Gastrocnemius medialis (tissue), 4 donors: Measurements from ENCODE around the gene TTLL10. TPM values are rescaled to one million over a fixed set of nuclear protein-coding genes. Genes with fewer than 3 reads are reported as not detected.
A peak's percentile ranks its signal among the peaks of the same experiment; 100 is the strongest.

ENCODE experiments used
- ATAC-seq, 2 donors: fragments of 150-250 bp; one replicate each; pipeline ENCODE4 v1.9.1; 2016
- DNase-seq, 2 donors: peaks; one replicate each; pipeline ENCODE4 v3.0.0-alpha.2; 2019
- H3K27ac ChIP-seq, 4 donors: fragments of 200-600 bp; sonication (generic); 1 replicate in 1 of 4; 2 replicates in 3 of 4; pipeline ENCODE4 v1.5.1; 2016 to 2018; ENCODE audit warnings: mild to moderate bottlenecking in 2 of 4, moderate library complexity in 1 of 4
- H3K27me3 ChIP-seq, 3 donors: fragments of 200-600 bp; sonication (generic) in 2 of 3; 1 replicate in 1 of 3; 2 replicates in 2 of 3; pipeline versions ENCODE4 v1.5.1 to v1.6.0; 2016 to 2019; ENCODE audit warnings: mild to moderate bottlenecking in 1 of 3, moderate library complexity in 1 of 3
- H3K36me3 ChIP-seq, 2 donors: fragments of 200-600 bp; sonication (generic) in 1 of 2; one replicate each; pipeline ENCODE4 v1.5.1; 2017 to 2018
- H3K4me1 ChIP-seq, 2 donors: fragments of 200-600 bp; sonication (generic) in 1 of 2; one replicate each; pipeline ENCODE4 v1.5.1; 2016 to 2017; ENCODE audit warnings: mild to moderate bottlenecking in 2 of 2
- H3K4me3 ChIP-seq, 4 donors: fragments of 200-600 bp; sonication (generic) in 3 of 4; 1 replicate in 1 of 4; 2 replicates in 3 of 4; pipeline ENCODE4 v1.5.1; 2016 to 2019; ENCODE audit warnings: mild to moderate bottlenecking in 2 of 4
- H3K9me3 ChIP-seq, 3 donors: fragments of 200-600 bp; sonication (generic) in 2 of 3; 1 replicate in 1 of 3; 2 replicates in 2 of 3; pipeline ENCODE4 v1.5.1; 2016 to 2019
- CTCF ChIP-seq, 5 experiments: fragments of 450-650 bp in 3 of 5; fragments of 200-600 bp in 2 of 5; sonication (generic) in 2 of 5; IDR thresholded peaks in 4 of 5; conservative IDR thresholded peaks in 1 of 5; 1 replicate in 4 of 5; 2 replicates in 1 of 5; pipeline ENCODE4 v1.5.1; 2016 to 2019; ENCODE audit warnings: antibody characterized with exemption in 5 of 5, mild to moderate bottlenecking in 3 of 5, moderate library complexity in 3 of 5
- POLR2A ChIP-seq, 2 donors: fragments of 450-650 bp; IDR thresholded peaks; one replicate each; pipeline ENCODE4 v1.6.1; 2017; ENCODE audit warnings: antibody characterized with exemption in 2 of 2, mild to moderate bottlenecking in 2 of 2, moderate library complexity in 2 of 2
- in situ Hi-C, 4 donors: fragments of 200-750 bp; cut with MboI; loops; one replicate each; pipeline versions ENCODE4 v1.15.0 to v1.8.0; 2017; ENCODE audit warnings: low sequenced_read_pairs in 4 of 4
- intact Hi-C: fragments of 100-400 bp; cut with DNase I; formaldehyde crosslinking; loops from one replicate; pipeline ENCODE4 v1.15.1; 2023; ENCODE audit warnings: low total_unique reads
- total RNA-seq, 4 donors: library from RNA; depleted of rRNA; stranded (reverse); fragments of >200 nt; gene quantifications; one replicate each; pipeline versions ENCODE4 v1.1.0 to v1.2.3, GENCODE V29; 2016

Gene TTLL10
- total RNA-seq, 4 donors from 2014 or later, result 0.13 to 0.16 TPM; not detected in 2

GRCh38 chr1:1199961-1200875 is 26.5 kb downstream of the TTLL10 start:
- H3K36me3 ChIP-seq, result no peaks in the 10 kb centered on the region
- TF ChIP-seq CTCF (IDR thresholded peaks at IDR 0.05 in 4 of 5, conservative IDR thresholded peaks at IDR 0.05 in 1 of 5) (no peak), POLR2A (IDR thresholded peaks at IDR 0.05) (no peak)
- no peaks in the 10 kb centered on the region for H3K4me1 ChIP-seq
- peaks cover 11 to 13% (median 11%) of the 10 kb centered on the region in 3 donors for H3K27me3 ChIP-seq
- DNase-seq (no peak), ATAC-seq (no peak)
- H3K4me3 ChIP-seq, result peak overlapping the region in 2 of 4 donors; percentile 35 to 50
- intact Hi-C loops (loop anchor here (10.0 kb wide), 1 partner anchor 65 kb away; no protein-coding TSS in a partner anchor), in situ Hi-C loops (no loop called here)
- H3K9me3 ChIP-seq, result no peaks in the 10 kb centered on the region
- peak overlapping the region in 1 of 4 donors; percentile 21 for H3K27ac ChIP-seq

GRCh38 chr1:1200876-1201810 is 27.5 kb downstream of the TTLL10 start:
- intact Hi-C loops, result loop anchor here (10.0 kb wide), 1 partner anchor 66 kb away; no protein-coding TSS in a partner anchor
- Histone ChIP-seq H3K4me1 (peaks cover 0 to 6% of the 10 kb centered on the region in 2 donors), H3K36me3 (no peaks in the 10 kb centered on the region), H3K27ac (peak overlapping the region in 1 of 4 donors; percentile 21), H3K27me3 (peaks cover 13 to 15% (median 15%) of the 10 kb centered on the region in 3 donors), H3K4me3 (peak overlapping the region in 3 of 4 donors; percentile 31 to 50 (median 35)), H3K9me3 (no peaks in the 10 kb centered on the region)
- no peak for DNase-seq
- TF ChIP-seq CTCF (IDR thresholded peaks at IDR 0.05 in 4 of 5, conservative IDR thresholded peaks at IDR 0.05 in 1 of 5), result no peak
- TF ChIP-seq POLR2A (IDR thresholded peaks at IDR 0.05), result peak in 1 of 2 donors; percentile 9
- in situ Hi-C loops, result no loop called here
- no peak for ATAC-seq

GRCh38 chr1:1202831-1203560 is 29.3 kb downstream of the TTLL10 start:
- no peaks in the 10 kb centered on the region for H3K36me3 ChIP-seq
- DNase-seq (no peak), ATAC-seq (no peak)
- in situ Hi-C loops (no loop called here), intact Hi-C loops (loop anchor here (10.0 kb wide), 1 partner anchor 68 kb away; no protein-coding TSS in a partner anchor)
- H3K27me3 ChIP-seq, result peaks cover 28 to 34% (median 29%) of the 10 kb centered on the region in 3 donors
- H3K27ac ChIP-seq, result no peak overlapping the region
- no peaks in the 10 kb centered on the region for H3K9me3 ChIP-seq
- H3K4me1 ChIP-seq, result peaks cover 0 to 6% of the 10 kb centered on the region in 2 donors
- H3K4me3 ChIP-seq, result no peak overlapping the region
- TF ChIP-seq POLR2A (IDR thresholded peaks at IDR 0.05), result no peak
- no peak for TF ChIP-seq CTCF (IDR thresholded peaks at IDR 0.05 in 4 of 5, conservative IDR thresholded peaks at IDR 0.05 in 1 of 5)
